Vagina (tissue), 2 donors: ENCODE results near the gene THPO.

Experiments used
- POLR2A ChIP-seq, 2 donors: fragments of 450-650 bp; IDR thresholded peaks; one replicate each; pipeline ENCODE4 v1.6.1; 2017; ENCODE audit warnings: antibody characterized with exemption in 2 of 2, mild to moderate bottlenecking in 2 of 2, moderate library complexity in 2 of 2
- POLR2AphosphoS5 ChIP-seq, 2 donors: sonication (generic); formaldehyde crosslinking; IDR thresholded peaks; one replicate each; pipeline ENCODE4 v1.9.0; 2017; ENCODE audit warnings: antibody characterized with exemption in 2 of 2, mild to moderate bottlenecking in 2 of 2, low read depth in 1 of 2; ENCODE audit not compliant: insufficient read depth in 1 of 2
- TF ChIP-seq, protein P1 (sequence below), 3 experiments: fragments of 450-650 bp in 2 of 3; fragments of 200-600 bp in 1 of 3; sonication (generic) in 1 of 3; IDR thresholded peaks; one replicate each; pipeline ENCODE4 v1.5.1; 2017 to 2019; ENCODE audit warnings: antibody characterized with exemption in 3 of 3, mild to moderate bottlenecking in 2 of 3, moderate library complexity in 2 of 3

DNA sequence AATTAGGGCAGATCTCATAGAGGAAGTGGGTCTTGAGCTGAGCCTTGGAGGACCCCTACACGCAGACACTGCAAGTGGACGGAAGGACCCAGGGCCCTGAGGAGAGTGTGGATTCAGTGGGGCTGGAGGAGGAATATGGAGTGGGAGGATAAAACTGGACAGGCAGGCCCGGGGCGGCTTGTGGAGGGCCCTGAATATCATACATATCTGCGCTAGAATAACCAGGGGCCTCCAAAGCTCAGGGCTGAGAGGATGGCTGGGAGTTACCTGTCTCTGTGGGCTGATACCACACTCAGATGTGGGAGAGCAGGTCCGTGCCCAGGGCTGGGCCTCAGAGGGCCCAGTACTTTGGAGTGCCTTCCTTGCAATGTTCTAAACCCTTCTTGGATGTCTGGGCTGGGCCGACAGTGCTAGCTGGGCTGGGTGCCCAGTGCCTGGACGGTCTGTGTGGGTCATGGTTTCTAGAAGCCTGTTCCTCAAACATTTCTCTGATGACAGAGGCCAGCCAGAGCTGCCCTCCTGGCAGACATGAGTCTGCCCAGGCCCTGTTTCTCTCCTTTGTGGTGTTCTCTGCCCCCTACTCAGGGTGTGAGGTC is 31.4 kb upstream of the THPO start:
- TF ChIP-seq POLR2AphosphoS5 (IDR thresholded peaks at IDR 0.05; ENCODE audit: insufficient read depth in 1 of 2, low read depth in 1 of 2) (no peak), POLR2A (IDR thresholded peaks at IDR 0.05) (no peak)
- TF ChIP-seq, protein P1, sequence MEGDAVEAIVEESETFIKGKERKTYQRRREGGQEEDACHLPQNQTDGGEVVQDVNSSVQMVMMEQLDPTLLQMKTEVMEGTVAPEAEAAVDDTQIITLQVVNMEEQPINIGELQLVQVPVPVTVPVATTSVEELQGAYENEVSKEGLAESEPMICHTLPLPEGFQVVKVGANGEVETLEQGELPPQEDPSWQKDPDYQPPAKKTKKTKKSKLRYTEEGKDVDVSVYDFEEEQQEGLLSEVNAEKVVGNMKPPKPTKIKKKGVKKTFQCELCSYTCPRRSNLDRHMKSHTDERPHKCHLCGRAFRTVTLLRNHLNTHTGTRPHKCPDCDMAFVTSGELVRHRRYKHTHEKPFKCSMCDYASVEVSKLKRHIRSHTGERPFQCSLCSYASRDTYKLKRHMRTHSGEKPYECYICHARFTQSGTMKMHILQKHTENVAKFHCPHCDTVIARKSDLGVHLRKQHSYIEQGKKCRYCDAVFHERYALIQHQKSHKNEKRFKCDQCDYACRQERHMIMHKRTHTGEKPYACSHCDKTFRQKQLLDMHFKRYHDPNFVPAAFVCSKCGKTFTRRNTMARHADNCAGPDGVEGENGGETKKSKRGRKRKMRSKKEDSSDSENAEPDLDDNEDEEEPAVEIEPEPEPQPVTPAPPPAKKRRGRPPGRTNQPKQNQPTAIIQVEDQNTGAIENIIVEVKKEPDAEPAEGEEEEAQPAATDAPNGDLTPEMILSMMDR (IDR thresholded peaks at IDR 0.05), result no peak
